Loucy (cell line): ENCODE data around the gene SCGB1D1.

Experiments used
- H2AFZ ChIP-seq: fragments of 200-600 bp; sonication (generic); 2 replicates; pipeline ENCODE4 v1.6.0; 2016; ENCODE audit warnings: antibody characterized with exemption, mild to moderate bottlenecking, low read length, moderate library complexity
- H3F3A ChIP-seq: fragments of 200-600 bp; 2 replicates; pipeline ENCODE4 v1.6.0; 2016; ENCODE audit warnings: antibody characterized with exemption, low read depth, mild to moderate bottlenecking
- H3K27me3 ChIP-seq: fragments of 200-600 bp; sonication (generic); 2 replicates; pipeline ENCODE4 v1.6.1; 2014; ENCODE audit warnings: low read length, mild to moderate bottlenecking; ENCODE audit not compliant: insufficient read depth, poor library complexity, severe bottlenecking
- H3K36me3 ChIP-seq: fragments of 200-600 bp; sonication (generic); 2 replicates; pipeline ENCODE4 v1.6.1; 2016; ENCODE audit warnings: low read length; ENCODE audit not compliant: insufficient read depth
- H3K4me1 ChIP-seq: fragments of 200-600 bp; sonication (generic); 2 replicates; pipeline ENCODE4 v1.5.1; 2014; ENCODE audit warnings: low read length, mild to moderate bottlenecking; ENCODE audit not compliant: insufficient read depth, poor library complexity, severe bottlenecking
- H3K4me2 ChIP-seq: fragments of 200-600 bp; sonication (generic); 2 replicates; pipeline ENCODE4 v1.6.0; 2014; ENCODE audit warnings: antibody characterized with exemption, low read length, low read depth, mild to moderate bottlenecking; ENCODE audit not compliant: poor library complexity, severe bottlenecking
- H3K4me3 ChIP-seq: fragments of 200-600 bp; sonication (generic); 2 replicates; pipeline ENCODE4 v1.5.1; 2014; ENCODE audit warnings: low read length, mild to moderate bottlenecking, mixed read lengths; ENCODE audit not compliant: poor library complexity, severe bottlenecking
- H3K79me2 ChIP-seq: fragments of 200-600 bp; sonication (generic); 2 replicates; pipeline ENCODE4 v1.6.1; 2014; ENCODE audit warnings: low read length; ENCODE audit not compliant: insufficient read depth
- H3K9ac ChIP-seq: fragments of 200-600 bp; sonication (generic); 2 replicates; pipeline ENCODE4 v1.6.0; 2014; ENCODE audit warnings: mild to moderate bottlenecking, low read depth, low read length, moderate library complexity; ENCODE audit not compliant: poor library complexity, severe bottlenecking
- H3K9me2 ChIP-seq: fragments of 200-600 bp; sonication (generic); replicated peaks from 2 replicates; pipeline ENCODE4 v1.6.1; 2016; ENCODE audit warnings: low read depth, low read length, mixed read lengths
- H3K9me3 ChIP-seq: fragments of 200-600 bp; sonication (generic); 2 replicates; pipeline ENCODE4 v1.6.1; 2014; ENCODE audit warnings: mild to moderate bottlenecking, antibody characterized with exemption, low read length, low read depth; ENCODE audit not compliant: insufficient read depth
- H4K20me1 ChIP-seq: fragments of 200-600 bp; sonication (generic); 2 replicates; pipeline ENCODE4 v1.6.0; 2014; ENCODE audit warnings: antibody characterized with exemption, low read length, mild to moderate bottlenecking; ENCODE audit not compliant: insufficient read depth, poor library complexity, severe bottlenecking
- EZH2phosphoT487 ChIP-seq: fragments of 200-600 bp; IDR thresholded peaks from 2 replicates; pipeline ENCODE4 v1.6.1; 2018; ENCODE audit warnings: antibody characterized with exemption, mild to moderate bottlenecking, moderate library complexity, borderline replicate concordance
- TF ChIP-seq, protein P1 (sequence below): fragments of 200-600 bp; sonication (generic); conservative IDR thresholded peaks from 2 replicates; pipeline ENCODE4 v1.5.1; 2014; ENCODE audit warnings: mild to moderate bottlenecking, antibody characterized with exemption, low read length

The SCGB1D1 gene, protein sequence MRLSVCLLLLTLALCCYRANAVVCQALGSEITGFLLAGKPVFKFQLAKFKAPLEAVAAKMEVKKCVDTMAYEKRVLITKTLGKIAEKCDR

DNA sequence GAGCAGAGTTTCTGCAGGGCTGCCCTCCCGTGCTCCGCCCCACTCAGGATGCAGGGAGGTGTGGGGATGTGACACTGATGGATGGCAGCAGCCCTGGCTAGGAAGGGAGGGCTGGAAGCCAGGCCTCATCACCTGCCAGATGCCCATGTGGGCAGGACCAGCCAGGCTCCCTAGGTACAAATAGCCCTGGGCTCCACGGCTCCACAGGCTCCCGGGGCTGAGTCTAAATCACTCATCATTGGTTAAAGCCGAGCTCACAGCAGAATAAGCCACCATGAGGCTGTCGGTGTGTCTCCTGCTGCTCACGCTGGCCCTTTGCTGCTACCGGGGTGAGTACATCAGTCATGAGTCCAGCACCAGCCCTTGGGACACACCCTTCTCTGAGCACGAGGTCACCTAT, at the start of gene SCGB1D1:
Gene SCGB1D1 (plus strand): TSS at position 206 of the 400 bp plus-strand sequence. CDS start 69 bp downstream, at position 275.
- H3K36me3 ChIP-seq: no peaks in the 10 kb centered on the region
- no peaks in the 10 kb centered on the region for H3K9me3 ChIP-seq
- no peaks in the 10 kb centered on the region for H3K9me2 ChIP-seq
- H3K27me3 ChIP-seq: no peaks in the 10 kb centered on the region
- H3K9ac ChIP-seq: no peak within 1 kb of the TSS
- H3K4me2 ChIP-seq: no peak within 1 kb of the TSS
- no peaks in the 10 kb centered on the region for H3K4me1 ChIP-seq
- H3K4me3 ChIP-seq: no peak within 1 kb of the TSS
- no peak within 1 kb of the TSS for H2AFZ ChIP-seq
- H3K79me2 ChIP-seq: no peaks in the 10 kb centered on the region
- no peaks in the 10 kb centered on the region for H3F3A ChIP-seq
- H4K20me1 ChIP-seq: no peaks in the 10 kb centered on the region
- TF ChIP-seq, protein P1, sequence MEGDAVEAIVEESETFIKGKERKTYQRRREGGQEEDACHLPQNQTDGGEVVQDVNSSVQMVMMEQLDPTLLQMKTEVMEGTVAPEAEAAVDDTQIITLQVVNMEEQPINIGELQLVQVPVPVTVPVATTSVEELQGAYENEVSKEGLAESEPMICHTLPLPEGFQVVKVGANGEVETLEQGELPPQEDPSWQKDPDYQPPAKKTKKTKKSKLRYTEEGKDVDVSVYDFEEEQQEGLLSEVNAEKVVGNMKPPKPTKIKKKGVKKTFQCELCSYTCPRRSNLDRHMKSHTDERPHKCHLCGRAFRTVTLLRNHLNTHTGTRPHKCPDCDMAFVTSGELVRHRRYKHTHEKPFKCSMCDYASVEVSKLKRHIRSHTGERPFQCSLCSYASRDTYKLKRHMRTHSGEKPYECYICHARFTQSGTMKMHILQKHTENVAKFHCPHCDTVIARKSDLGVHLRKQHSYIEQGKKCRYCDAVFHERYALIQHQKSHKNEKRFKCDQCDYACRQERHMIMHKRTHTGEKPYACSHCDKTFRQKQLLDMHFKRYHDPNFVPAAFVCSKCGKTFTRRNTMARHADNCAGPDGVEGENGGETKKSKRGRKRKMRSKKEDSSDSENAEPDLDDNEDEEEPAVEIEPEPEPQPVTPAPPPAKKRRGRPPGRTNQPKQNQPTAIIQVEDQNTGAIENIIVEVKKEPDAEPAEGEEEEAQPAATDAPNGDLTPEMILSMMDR: no peak
- TF ChIP-seq EZH2phosphoT487: no peak

GRCh38 chr11:62140304-62141110, 49.5 kb upstream of the SCGB1D1 start:
- Histone ChIP-seq H3K9me3 (no peaks in the 10 kb centered on the region), H3K4me2 (no peak overlapping the region), H3K79me2 (peaks cover 31% of the 10 kb centered on the region), H4K20me1 (peaks cover 33% of the 10 kb centered on the region), H3K4me1 (no peaks in the 10 kb centered on the region), H3F3A (no peaks in the 10 kb centered on the region), H3K9me2 (no peaks in the 10 kb centered on the region), H3K4me3 (no peak overlapping the region), H3K27me3 (no peaks in the 10 kb centered on the region), H3K9ac (no peak overlapping the region), H2AFZ (no peak overlapping the region), H3K36me3 (peaks cover 97% of the 10 kb centered on the region; the same call in 1 of the 2 replicates)
- no peak for TF ChIP-seq EZH2phosphoT487
- TF ChIP-seq, protein P1: no peak

DNA sequence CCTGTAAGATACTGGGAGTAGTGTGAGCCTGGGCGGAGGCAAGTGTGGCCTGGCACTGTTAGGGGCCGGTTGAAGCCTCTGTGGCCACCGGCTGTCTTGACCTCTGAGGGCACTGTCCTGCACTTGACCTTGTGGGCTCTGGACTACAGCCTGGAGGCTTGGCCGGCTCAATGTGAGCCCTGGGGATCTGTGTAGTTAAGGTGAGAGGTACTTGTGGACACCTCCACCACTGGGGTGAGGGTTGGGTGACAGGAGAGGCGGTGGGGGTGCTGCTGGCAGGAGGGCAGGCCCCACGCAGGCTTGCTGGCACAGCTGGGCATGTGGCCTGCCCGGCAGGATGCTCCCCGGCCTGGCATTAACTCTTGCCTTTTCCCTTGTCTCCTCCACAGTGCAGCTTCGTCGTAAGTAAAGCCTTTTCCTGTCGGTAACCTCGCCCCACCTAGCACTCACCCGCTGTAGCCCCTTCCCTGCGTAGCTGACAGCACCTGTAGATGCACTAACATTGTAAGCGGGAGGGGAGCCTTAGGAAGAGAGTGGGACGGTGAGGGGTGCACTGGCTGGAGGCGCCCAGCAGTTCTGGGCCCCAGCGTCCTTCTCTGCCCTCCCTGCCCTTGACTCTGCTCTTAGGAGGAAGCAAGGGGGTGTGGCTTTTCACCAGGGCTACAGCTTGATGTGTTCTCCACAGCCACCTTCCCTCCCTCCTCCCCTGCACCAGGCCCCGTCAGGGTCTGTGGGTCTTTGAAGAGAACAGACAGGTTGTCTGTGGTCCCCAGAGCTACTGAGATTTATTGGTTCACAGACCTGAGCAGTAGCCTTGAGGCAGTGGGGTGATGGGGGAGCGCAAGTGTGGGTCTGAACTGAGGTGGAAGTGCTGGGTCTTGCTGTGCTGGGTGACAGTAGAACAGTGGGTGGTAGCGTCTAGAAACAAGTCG, 48.6 kb upstream of the SCGB1D1 start:
- Histone ChIP-seq H3K4me2 (no peak overlapping the region), H3K9me2 (no peaks in the 10 kb centered on the region), H2AFZ (no peak overlapping the region), H3K4me1 (no peaks in the 10 kb centered on the region), H3K36me3 (peaks cover 98% of the 10 kb centered on the region; the same call in 1 of the 2 replicates), H4K20me1 (peaks cover 27% of the 10 kb centered on the region), H3K9me3 (no peaks in the 10 kb centered on the region), H3K4me3 (no peak overlapping the region), H3F3A (no peaks in the 10 kb centered on the region), H3K79me2 (peaks cover 22% of the 10 kb centered on the region), H3K9ac (no peak overlapping the region), H3K27me3 (no peaks in the 10 kb centered on the region)
- TF ChIP-seq, protein P1: no peak
- TF ChIP-seq EZH2phosphoT487: no peak
